Skin of body (tissue), 2 donors: Measurements from ENCODE around the gene KRTAP10-6. TPM values are rescaled to one million over a fixed set of nuclear protein-coding genes. Genes with fewer than 3 reads are reported as not detected.
"Not testable (repeated sequence)": the region's sequence is repeated elsewhere in the genome, so short reads cannot be mapped to it uniquely, and the experiment has no call there.

Experiments used
- DNase-seq: peaks from one replicate; lab custom pipeline; 2025; lab: John Stamatoyannopoulos, UW
- total RNA-seq: library from RNA; depleted of rRNA; stranded (reverse); fragments of >200 nt; gene quantifications from one replicate; pipeline ENCODE4 v1.2.3, GENCODE V29; 2014

KRTAP10-6 gene
- total RNA-seq, 1 donor from 2014 or later: not detected

DNA sequence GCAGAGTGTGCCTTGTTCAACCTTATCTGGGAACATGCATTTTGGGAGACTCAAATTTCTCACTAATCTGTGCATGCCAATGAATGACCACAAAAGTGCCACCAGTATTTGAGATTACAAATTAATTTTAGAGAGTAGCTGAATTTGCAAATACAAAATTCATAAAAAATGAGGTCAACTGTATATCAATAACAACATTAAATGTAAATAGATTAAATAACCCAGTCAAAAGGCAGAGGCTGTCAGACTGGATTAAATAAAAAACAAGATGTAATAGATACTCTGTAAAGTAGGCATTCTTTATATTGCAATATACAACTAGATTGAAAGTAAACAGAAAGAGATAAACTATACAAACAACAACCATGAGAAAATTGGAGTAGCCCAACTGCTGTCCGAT lies 28.2 kb downstream of the KRTAP10-6 start:
- DNase-seq: no peak

GRCh38 chr21:44558695-44559094 lies 33.6 kb downstream of the KRTAP10-6 start, which contains the start of gene KRTAP10-3:
Gene KRTAP10-3 (minus strand): TSS chr21:44558795. CDS start chr21:44558715, 80 bp downstream.
- DNase-seq: no peak

- not testable (repeated sequence) for DNase-seq
Measured at GRCh38 chr21:44558329-44558675, 34.0 kb downstream of the KRTAP10-6 start.

- no peak for DNase-seq
Measured at GRCh38 chr21:44557491-44558328, 34.6 kb downstream of the KRTAP10-6 start.

DNA sequence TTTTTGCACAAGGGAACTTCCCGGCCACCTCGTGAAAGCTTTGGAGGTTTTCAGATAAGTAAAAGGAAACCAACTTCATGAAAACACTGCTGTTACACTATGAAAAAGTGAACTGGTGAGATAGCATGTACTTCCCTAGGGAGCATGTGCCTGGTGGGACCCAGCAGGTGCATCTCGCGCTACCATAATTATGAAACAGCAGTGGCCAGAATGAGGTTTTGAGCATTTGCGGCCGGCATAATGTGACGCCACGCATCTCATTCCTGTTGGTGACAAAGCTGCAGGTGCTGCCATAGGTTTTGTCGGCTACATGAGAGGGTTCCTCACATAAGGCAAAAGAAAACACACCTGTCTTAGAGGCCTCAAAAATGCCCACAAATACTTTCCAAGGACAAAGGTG lies 35.4 kb downstream of the KRTAP10-6 start:
- no peak for DNase-seq

GRCh38 chr21:44555200-44555875 lies 37.0 kb downstream of the KRTAP10-6 start:
- DNase-seq: no peak

DNA sequence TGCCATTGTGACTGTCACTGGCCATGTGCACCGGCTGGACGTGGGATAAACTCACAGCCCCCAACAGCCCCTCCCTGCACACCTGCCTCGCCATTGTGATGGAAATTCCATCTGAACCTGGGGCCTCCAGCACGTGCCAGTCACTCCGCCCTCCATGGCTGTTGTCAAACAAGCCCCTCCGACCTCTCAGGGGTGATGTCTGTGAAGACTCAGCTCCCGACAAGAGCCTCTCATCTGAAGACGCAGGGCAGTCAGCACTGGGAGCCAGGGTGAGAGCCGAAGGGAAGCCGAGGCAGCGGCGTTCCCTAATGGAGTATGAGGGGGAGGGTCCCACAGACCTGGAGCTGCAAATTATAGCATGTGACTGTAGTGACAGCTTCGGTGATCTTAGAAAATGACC lies 39.6 kb downstream of the KRTAP10-6 start:
- DNase-seq: no peak

- no peak for DNase-seq
Measured at GRCh38 chr21:44552136-44552535, 40.2 kb downstream of the KRTAP10-6 start.

GRCh38 chr21:44551340-44551961 lies 40.9 kb downstream of the KRTAP10-6 start, which contains the start of gene KRTAP10-2:
Gene KRTAP10-2 (minus strand): TSS chr21:44551505. CDS start chr21:44551458, 47 bp downstream.
- no peak for DNase-seq

- DNase-seq: no peak
Measured at GRCh38 chr21:44550807-44551206, 41.5 kb downstream of the KRTAP10-6 start.

- DNase-seq: not testable (repeated sequence)
Measured at GRCh38 chr21:44550285-44550684, 42.0 kb downstream of the KRTAP10-6 start.

GRCh38 chr21:44549525-44550211 lies 42.6 kb downstream of the KRTAP10-6 start:
- DNase-seq: no peak

DNA sequence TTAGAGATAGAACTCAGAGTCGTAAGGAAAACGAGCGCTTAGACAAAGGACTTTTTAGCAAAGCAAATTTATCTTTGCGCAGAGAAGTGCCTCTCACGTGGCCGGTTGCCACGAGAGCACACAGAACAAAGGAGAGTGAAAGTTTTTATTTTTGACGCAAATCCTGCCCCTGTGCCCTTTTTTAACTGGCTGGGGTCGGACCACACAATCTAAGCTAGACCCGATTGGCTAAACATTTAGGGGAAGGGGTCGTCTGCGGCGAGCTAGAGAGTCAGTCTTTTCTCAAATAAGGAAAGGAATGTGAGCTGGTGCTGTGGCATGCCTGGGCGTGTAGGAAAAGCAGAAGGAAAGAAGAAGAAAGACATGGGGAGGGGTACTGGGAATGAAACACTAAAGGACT lies 43.4 kb downstream of the KRTAP10-6 start:
- DNase-seq: no peak

GRCh38 chr21:44548381-44548780 lies 43.9 kb downstream of the KRTAP10-6 start:
- DNase-seq: no peak

- DNase-seq: no peak
Measured at GRCh38 chr21:44547656-44548331, 44.5 kb downstream of the KRTAP10-6 start.

DNA sequence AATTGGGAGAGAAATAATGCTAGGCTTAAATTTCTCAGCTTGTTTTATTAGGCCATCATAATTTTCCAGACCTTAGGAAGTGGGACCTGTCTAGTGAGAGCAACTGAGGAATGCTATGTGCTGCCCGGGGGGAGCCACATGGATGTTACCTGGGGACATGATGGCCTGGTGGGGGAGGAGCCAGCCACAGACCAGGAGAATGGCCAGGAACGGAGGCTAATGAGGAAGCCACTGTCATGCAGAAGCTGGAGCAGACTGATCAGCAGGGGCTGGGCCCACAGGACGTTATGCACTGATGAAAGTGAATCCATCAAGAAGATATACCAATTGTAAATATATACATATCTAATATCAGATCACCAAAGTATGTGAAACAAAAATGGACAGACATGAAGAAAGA lies 47.7 kb downstream of the KRTAP10-6 start:
- no peak for DNase-seq

DNA sequence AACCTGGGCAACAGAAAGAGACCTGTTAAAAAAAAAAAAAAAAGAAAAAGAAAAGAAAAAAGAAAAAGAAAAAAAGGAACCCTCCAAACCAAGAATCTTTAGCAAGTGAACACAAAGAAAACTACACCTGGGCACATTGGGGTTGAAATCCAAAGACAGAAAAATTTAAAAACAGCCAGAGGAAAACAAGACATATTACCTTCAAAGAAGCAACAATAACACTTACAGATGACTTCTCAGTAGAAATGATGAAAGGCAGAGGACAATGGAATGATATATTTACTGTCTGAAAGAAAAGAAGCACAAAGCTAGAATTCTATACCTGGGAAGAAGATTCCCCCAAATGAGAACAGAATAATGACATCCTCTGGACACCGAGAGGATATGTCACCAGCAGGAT lies 49.6 kb downstream of the KRTAP10-6 start:
- DNase-seq: no peak
